ENCODE data around the gene PXN. TPM values are rescaled to one million over a fixed set of nuclear protein-coding genes. Genes with fewer than 3 reads are reported as not detected.

The PXN gene
- polyA plus RNA-seq, 2 of the 4 experiments (the other 2 are of a cell fraction): 40.1 to 97.0 TPM

GRCh38 chr12:120167529-120168095 lies 97.9 kb downstream of the PXN start:
- Histone ChIP-seq H3K4me3 (no peak overlapping the region), H3K4me2 (no peak overlapping the region), H3K4me1 (no peaks in the 10 kb centered on the region), H3K27ac (no peak overlapping the region), H3K9me3 (no peaks in the 10 kb centered on the region)
- no peak for TF ChIP-seq REST (IDR thresholded peaks at IDR 0.05)
- TF ChIP-seq NR3C1 (IDR thresholded peaks at IDR 0.05): no peak
- no peak for TF ChIP-seq HDAC2 (IDR thresholded peaks at IDR 0.05)
- TF ChIP-seq SREBF2 (IDR thresholded peaks at IDR 0.05): no peak
- TF ChIP-seq ZFP36 (IDR thresholded peaks at IDR 0.05; ENCODE audit: borderline replicate concordance, partially characterized antibody): no peak
- TF ChIP-seq HEYL (CRISPR knock-in tag; IDR thresholded peaks at IDR 0.05): no peak
- TF ChIP-seq RCOR1 (IDR thresholded peaks at IDR 0.05; ENCODE audit: low read depth, low read length): no peak
- no peak for TF ChIP-seq USF2 (IDR thresholded peaks at IDR 0.05)
- no peak for TF ChIP-seq MYC (IDR thresholded peaks at IDR 0.05; ENCODE audit: borderline replicate concordance, low read length)
- no peak for TF ChIP-seq MAZ (IDR thresholded peaks at IDR 0.05; ENCODE audit: borderline replicate concordance, low read depth, low read length)
- TF ChIP-seq EP300 (IDR thresholded peaks at IDR 0.05): no peak
- TF ChIP-seq NFE2L2 (conservative IDR thresholded peaks at IDR 0.05; ENCODE audit: low read length): no peak
- no peak for TF ChIP-seq MAFK (IDR thresholded peaks at IDR 0.05; ENCODE audit: partially characterized antibody)
- no peak for TF ChIP-seq JUN (IDR thresholded peaks at IDR 0.05)
- DNase-seq (ENCODE audit: low read depth in 1 of 2, low spot score in 1 of 2) (no peak), ATAC-seq (no peak), FAIRE-seq (no peak)
- CTCF ChIA-PET: interaction anchor here (0.8 to 1.7 kb wide), 5 partner anchors 9 to 52 kb away, joined by 3 to 6 read pairs (median 3); no protein-coding TSS in a partner anchor
- 93% methylated on average over 6 of the region's 6 CpGs for WGBS (ENCODE audit: missing lambda C conversion rate)
- POLR2A ChIA-PET: interaction anchor here (1.2 to 4.1 kb wide), 2 partner anchors 11 to 33 kb away, joined by 3 to 20 read pairs; partner anchors contain the start of gene RPLP0

- POLR2A ChIA-PET: no interaction called here
- TF ChIP-seq USF2 (IDR thresholded peaks at IDR 0.05): no peak
- TF ChIP-seq MYC (IDR thresholded peaks at IDR 0.05; ENCODE audit: borderline replicate concordance, low read length): no peak
- H3K9me3 ChIP-seq: no peaks in the 10 kb centered on the region
- no peak overlapping the region for H3K4me3 ChIP-seq
- 91% methylated on average over 11 of the region's 11 CpGs for WGBS (ENCODE audit: missing lambda C conversion rate)
- H3K4me2 ChIP-seq: no peak overlapping the region
- FAIRE-seq: no peak
- ATAC-seq: peak; percentile 11 to 32; a peak in 1 of 6 replicates
- DNase-seq (ENCODE audit: low read depth in 1 of 2, low spot score in 1 of 2): no peak
- CTCF ChIA-PET: interaction anchor here (0.6 to 1.0 kb wide), 2 partner anchors 14 to 265 kb away, joined by 3 read pairs; no protein-coding TSS in a partner anchor
- no peaks in the 10 kb centered on the region for H3K4me1 ChIP-seq
- no peak overlapping the region for H3K27ac ChIP-seq
These were observed 101.2 kb downstream of the PXN start for GRCh38 chr12:120164293-120164692.

- no peaks in the 10 kb centered on the region for H3K9me3 ChIP-seq
- ATAC-seq (no peak), DNase-seq (ENCODE audit: low read depth in 1 of 2, low spot score in 1 of 2) (no peak), FAIRE-seq (no peak)
- H3K4me1 ChIP-seq: no peaks in the 10 kb centered on the region
- no peak for TF ChIP-seq PHF8 (IDR thresholded peaks at IDR 0.05; ENCODE audit: borderline replicate concordance, low read depth)
- TF ChIP-seq GATA3 (IDR thresholded peaks at IDR 0.05; ENCODE audit: borderline replicate concordance): no peak
- TF ChIP-seq E2F6 (IDR thresholded peaks at IDR 0.05; ENCODE audit: borderline replicate concordance, low read depth): no peak
- no peak for TF ChIP-seq EP300 (IDR thresholded peaks at IDR 0.05)
- no peak for TF ChIP-seq POLR2AphosphoS2 (conservative IDR thresholded peaks at IDR 0.05; ENCODE audit: low read length)
- H3K4me2 ChIP-seq: no peak overlapping the region
- H3K27ac ChIP-seq: no peak overlapping the region
- POLR2A ChIA-PET: no interaction called here
- CTCF ChIA-PET: interaction anchor here (0.5 to 1.2 kb wide), 3 partner anchors 9 to 16 kb away, joined by 3 to 4 read pairs (median 4); no protein-coding TSS in a partner anchor
- H3K4me3 ChIP-seq: no peak overlapping the region
- WGBS (ENCODE audit: missing lambda C conversion rate): 87% methylated on average over 8 of the region's 8 CpGs
These were observed 102.8 kb downstream of the PXN start for GRCh38 chr12:120162763-120163162.

All from A549 (cell line).